HepG2 (cell line): ENCODE results near the gene AGMO. TPM values are rescaled to one million over a fixed set of nuclear protein-coding genes. Genes with fewer than 3 reads are reported as not detected.

Experiments used
- CENPX ChIP-seq: sonication (generic); formaldehyde crosslinking; IDR thresholded peaks from 2 replicates; pipeline ENCODE4 v1.9.0; 2021; ENCODE audit warnings: mild to moderate bottlenecking, missing genetic modification reagents, moderate library complexity
- ZKSCAN5 ChIP-seq: sonication (generic); formaldehyde crosslinking; IDR thresholded peaks from 2 replicates; pipeline ENCODE4 v1.5.1; 2020; ENCODE audit warnings: mild to moderate bottlenecking, missing genetic modification reagents
- ZNF550 ChIP-seq: sonication (generic); formaldehyde crosslinking; IDR thresholded peaks from 2 replicates; pipeline ENCODE4 v1.4.0; 2020; ENCODE audit warnings: mild to moderate bottlenecking, missing genetic modification reagents, borderline replicate concordance
- polyA plus RNA-seq, 8 experiments: library from polyadenylated mRNA; depleted of rRNA in 3 of 8; stranded (reverse) in 7 of 8; unstranded in 1 of 8; fragments of >200 nt; fragmentation: Illumina TruSeq in 4 of 8; extraction: Trizol in 4 of 8; gene quantifications; 2 replicates each; pipeline versions ENCODE4 v1.2.1 to v1.2.3, GENCODE V29; 2011 to 2016; ENCODE audit warnings: low read depth in 4 of 8, missing spikeins in 1 of 8, mixed read lengths in 1 of 8; ENCODE audit not compliant: insufficient read depth in 1 of 8
- total RNA-seq, 5 experiments: library from RNA; depleted of rRNA; stranded (reverse); fragments of >200 nt; fragmentation: Illumina TruSeq; extraction: Trizol; gene quantifications; 2 replicates each; pipeline ENCODE4 v1.2.3, GENCODE V29; 2016; ENCODE audit warnings: low read depth in 1 of 5
- TF ChIP-seq, protein P1 (sequence below): sonication (generic); formaldehyde crosslinking; IDR thresholded peaks from 2 replicates; pipeline ENCODE4 v1.5.0; 2020; ENCODE audit warnings: mild to moderate bottlenecking, missing genetic modification reagents, moderate library complexity
- TF ChIP-seq, protein P2 (sequence below): IDR thresholded peaks from 2 replicates; pipeline ENCODE4 v1.6.1; 2016; ENCODE audit warnings: low read depth, control low read depth
- TF ChIP-seq, protein P3 (sequence below): sonication (generic); formaldehyde crosslinking; IDR thresholded peaks from 2 replicates; pipeline ENCODE4 v1.8.0; 2022; ENCODE audit warnings: missing genetic modification reagents, low read depth, mild to moderate bottlenecking, borderline replicate concordance
- TF ChIP-seq, protein P4 (sequence below): sonication (generic); formaldehyde crosslinking; IDR thresholded peaks from 2 replicates; pipeline ENCODE4 v1.4.0; 2020; ENCODE audit warnings: mild to moderate bottlenecking, missing genetic modification reagents
- TF ChIP-seq, protein P5 (sequence below): sonication (generic); formaldehyde crosslinking; IDR thresholded peaks from 2 replicates; pipeline ENCODE4 v1.8.0; 2022; ENCODE audit warnings: missing genetic modification reagents, mild to moderate bottlenecking, moderate library complexity, borderline replicate concordance

AGMO gene
- total and polyA plus RNA-seq, 2 of the 13 experiments (the other 11 are each of a cell fraction or from before 2014, with no cell fraction given), result 0.22 to 0.50 TPM

DNA sequence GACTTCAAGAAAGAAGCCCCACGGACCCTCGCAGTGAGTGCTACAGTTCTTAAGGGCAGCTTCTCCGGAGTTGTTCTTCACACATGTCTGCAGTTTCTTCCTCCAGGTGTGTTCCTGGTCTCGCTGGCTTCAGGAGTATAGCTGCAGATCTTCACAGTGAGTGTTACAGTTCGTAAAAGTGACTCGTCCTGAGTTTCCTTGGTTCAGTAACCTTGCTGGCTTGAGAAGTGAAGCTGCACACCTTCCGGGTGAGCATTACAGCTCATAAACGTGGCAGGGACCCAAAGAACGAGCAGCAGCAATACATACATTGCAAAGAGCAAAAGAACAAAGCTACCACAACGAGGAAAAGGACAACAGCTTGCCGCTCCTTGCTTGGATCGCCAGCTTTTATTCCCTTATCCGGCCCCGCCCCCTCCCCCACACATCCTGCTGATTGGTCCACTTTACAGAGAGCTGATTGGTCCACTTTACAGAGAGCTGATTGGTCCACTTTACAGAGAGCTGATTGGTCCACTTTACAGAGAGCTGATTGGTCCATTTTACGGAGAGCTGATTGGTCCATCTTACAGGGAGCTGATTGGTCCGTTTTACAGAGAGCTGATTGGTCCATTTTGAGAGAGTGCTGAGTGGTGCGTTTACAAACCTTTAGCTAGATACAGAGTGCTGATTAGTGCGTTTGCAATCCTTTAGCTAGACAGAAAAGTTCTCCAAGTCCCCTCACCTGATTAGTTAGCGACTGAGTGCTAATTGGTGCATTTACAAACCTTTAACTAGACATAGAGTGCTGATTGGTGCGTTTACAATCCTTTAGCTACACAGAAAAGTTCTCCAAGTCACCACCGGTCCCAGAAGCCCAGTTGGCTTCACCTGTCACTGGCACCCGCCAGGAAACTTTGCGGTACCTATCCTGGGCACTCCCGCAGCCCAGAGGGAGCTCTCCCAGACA is 165.3 kb downstream of the AGMO start (continued):
- TF ChIP-seq, protein P1, sequence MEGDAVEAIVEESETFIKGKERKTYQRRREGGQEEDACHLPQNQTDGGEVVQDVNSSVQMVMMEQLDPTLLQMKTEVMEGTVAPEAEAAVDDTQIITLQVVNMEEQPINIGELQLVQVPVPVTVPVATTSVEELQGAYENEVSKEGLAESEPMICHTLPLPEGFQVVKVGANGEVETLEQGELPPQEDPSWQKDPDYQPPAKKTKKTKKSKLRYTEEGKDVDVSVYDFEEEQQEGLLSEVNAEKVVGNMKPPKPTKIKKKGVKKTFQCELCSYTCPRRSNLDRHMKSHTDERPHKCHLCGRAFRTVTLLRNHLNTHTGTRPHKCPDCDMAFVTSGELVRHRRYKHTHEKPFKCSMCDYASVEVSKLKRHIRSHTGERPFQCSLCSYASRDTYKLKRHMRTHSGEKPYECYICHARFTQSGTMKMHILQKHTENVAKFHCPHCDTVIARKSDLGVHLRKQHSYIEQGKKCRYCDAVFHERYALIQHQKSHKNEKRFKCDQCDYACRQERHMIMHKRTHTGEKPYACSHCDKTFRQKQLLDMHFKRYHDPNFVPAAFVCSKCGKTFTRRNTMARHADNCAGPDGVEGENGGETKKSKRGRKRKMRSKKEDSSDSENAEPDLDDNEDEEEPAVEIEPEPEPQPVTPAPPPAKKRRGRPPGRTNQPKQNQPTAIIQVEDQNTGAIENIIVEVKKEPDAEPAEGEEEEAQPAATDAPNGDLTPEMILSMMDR (CRISPR knock-in tag), result no peak
- TF ChIP-seq, protein P2, sequence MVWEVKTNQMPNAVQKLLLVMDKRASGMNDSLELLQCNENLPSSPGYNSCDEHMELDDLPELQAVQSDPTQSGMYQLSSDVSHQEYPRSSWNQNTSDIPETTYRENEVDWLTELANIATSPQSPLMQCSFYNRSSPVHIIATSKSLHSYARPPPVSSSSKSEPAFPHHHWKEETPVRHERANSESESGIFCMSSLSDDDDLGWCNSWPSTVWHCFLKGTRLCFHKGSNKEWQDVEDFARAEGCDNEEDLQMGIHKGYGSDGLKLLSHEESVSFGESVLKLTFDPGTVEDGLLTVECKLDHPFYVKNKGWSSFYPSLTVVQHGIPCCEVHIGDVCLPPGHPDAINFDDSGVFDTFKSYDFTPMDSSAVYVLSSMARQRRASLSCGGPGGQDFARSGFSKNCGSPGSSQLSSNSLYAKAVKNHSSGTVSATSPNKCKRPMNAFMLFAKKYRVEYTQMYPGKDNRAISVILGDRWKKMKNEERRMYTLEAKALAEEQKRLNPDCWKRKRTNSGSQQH (CRISPR knock-in tag), result no peak
- TF ChIP-seq, protein P3, sequence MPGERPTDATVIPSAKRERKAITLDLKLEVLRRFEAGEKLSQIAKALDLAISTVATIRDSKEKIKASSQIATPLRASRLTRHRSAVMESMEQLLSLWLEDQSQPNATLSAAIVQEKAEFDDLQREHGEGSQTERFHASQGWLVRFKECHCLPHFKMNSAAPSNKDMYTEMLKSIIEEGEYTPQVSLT (CRISPR knock-in tag), result no peak
- TF ChIP-seq, protein P4, sequence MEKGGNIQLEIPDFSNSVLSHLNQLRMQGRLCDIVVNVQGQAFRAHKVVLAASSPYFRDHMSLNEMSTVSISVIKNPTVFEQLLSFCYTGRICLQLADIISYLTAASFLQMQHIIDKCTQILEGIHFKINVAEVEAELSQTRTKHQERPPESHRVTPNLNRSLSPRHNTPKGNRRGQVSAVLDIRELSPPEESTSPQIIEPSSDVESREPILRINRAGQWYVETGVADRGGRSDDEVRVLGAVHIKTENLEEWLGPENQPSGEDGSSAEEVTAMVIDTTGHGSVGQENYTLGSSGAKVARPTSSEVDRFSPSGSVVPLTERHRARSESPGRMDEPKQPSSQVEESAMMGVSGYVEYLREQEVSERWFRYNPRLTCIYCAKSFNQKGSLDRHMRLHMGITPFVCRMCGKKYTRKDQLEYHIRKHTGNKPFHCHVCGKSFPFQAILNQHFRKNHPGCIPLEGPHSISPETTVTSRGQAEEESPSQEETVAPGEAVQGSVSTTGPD (CRISPR knock-in tag), result no peak
- TF ChIP-seq CENPX (CRISPR knock-in tag), result no peak
- no peak for TF ChIP-seq ZKSCAN5 (CRISPR knock-in tag)
- TF ChIP-seq, protein P5, sequence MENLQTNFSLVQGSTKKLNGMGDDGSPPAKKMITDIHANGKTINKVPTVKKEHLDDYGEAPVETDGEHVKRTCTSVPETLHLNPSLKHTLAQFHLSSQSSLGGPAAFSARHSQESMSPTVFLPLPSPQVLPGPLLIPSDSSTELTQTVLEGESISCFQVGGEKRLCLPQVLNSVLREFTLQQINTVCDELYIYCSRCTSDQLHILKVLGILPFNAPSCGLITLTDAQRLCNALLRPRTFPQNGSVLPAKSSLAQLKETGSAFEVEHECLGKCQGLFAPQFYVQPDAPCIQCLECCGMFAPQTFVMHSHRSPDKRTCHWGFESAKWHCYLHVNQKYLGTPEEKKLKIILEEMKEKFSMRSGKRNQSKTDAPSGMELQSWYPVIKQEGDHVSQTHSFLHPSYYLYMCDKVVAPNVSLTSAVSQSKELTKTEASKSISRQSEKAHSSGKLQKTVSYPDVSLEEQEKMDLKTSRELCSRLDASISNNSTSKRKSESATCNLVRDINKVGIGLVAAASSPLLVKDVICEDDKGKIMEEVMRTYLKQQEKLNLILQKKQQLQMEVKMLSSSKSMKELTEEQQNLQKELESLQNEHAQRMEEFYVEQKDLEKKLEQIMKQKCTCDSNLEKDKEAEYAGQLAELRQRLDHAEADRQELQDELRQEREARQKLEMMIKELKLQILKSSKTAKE, result no peak
- no peak for TF ChIP-seq ZNF550 (CRISPR knock-in tag)
- TF ChIP-seq, all 625 proteins: peak for 0
